OCI-LY1 (cell line): Measurements from ENCODE around the gene KCNMB2.

Source experiments
- H2AFZ ChIP-seq: fragments of 200-600 bp; sonication (generic), shearing (Covaris generic); 2 replicates; pipeline ENCODE4 v1.6.0; 2014; ENCODE audit warnings: antibody characterized with exemption, mild to moderate bottlenecking, low read length
- H3F3A ChIP-seq: fragments of 200-600 bp; sonication (generic), shearing (Covaris generic); 2 replicates; pipeline ENCODE4 v1.6.0; 2014; ENCODE audit warnings: mild to moderate bottlenecking, antibody characterized with exemption, low read length, moderate library complexity; ENCODE audit not compliant: insufficient read depth
- H3K27ac ChIP-seq: fragments of 200-600 bp; sonication (generic); 2 replicates; pipeline ENCODE4 v1.5.1; 2014; ENCODE audit warnings: low read length, mixed run types, mild to moderate bottlenecking, low read depth; ENCODE audit not compliant: poor library complexity, severe bottlenecking
- H3K27me3 ChIP-seq: fragments of 200-600 bp; sonication (generic); 2 replicates; pipeline ENCODE4 v1.6.0; 2014; ENCODE audit warnings: antibody characterized with exemption, mild to moderate bottlenecking, low read length, moderate library complexity; ENCODE audit not compliant: insufficient read depth
- H3K36me3 ChIP-seq: fragments of 200-600 bp; sonication (generic); 2 replicates; pipeline ENCODE4 v1.6.1; 2014; ENCODE audit warnings: mild to moderate bottlenecking, antibody characterized with exemption, low read length, moderate library complexity, mixed read lengths; ENCODE audit not compliant: insufficient read depth
- H3K4me1 ChIP-seq: fragments of 200-600 bp; sonication (generic); 2 replicates; pipeline ENCODE4 v1.5.1; 2014; ENCODE audit warnings: mild to moderate bottlenecking, low read length, moderate library complexity; ENCODE audit not compliant: insufficient read depth, severe bottlenecking
- H3K4me2 ChIP-seq: fragments of 200-600 bp; sonication (generic), shearing (Covaris generic); 2 replicates; pipeline ENCODE4 v1.6.1; 2014; ENCODE audit warnings: low read length
- H3K4me3 ChIP-seq: fragments of 200-600 bp; sonication (generic); 2 replicates; pipeline ENCODE4 v1.5.1; 2014; ENCODE audit warnings: low read length, low read depth, mild to moderate bottlenecking, mixed read lengths; ENCODE audit not compliant: poor library complexity, severe bottlenecking
- H3K79me2 ChIP-seq: fragments of 200-600 bp; shearing (Covaris generic); 2 replicates; pipeline ENCODE4 v1.6.1; 2016; ENCODE audit warnings: mixed run types, low read length, mixed read lengths; ENCODE audit not compliant: insufficient read depth
- H3K9ac ChIP-seq: fragments of 200-600 bp; sonication (generic), shearing (Covaris generic); 2 replicates; pipeline ENCODE4 v1.6.1; 2014; ENCODE audit warnings: mild to moderate bottlenecking, low read length, mixed read lengths
- H3K9me2 ChIP-seq: fragments of 200-600 bp; sonication (generic), shearing (Covaris generic); 2 replicates; pipeline ENCODE4 v1.6.1; 2014; ENCODE audit warnings: low read depth, mild to moderate bottlenecking, low read length, mixed read lengths
- H3K9me3 ChIP-seq: fragments of 200-600 bp; shearing (Covaris generic); 2 replicates; pipeline ENCODE4 v1.6.1; 2014; ENCODE audit warnings: low read length, mixed read lengths
- H4K20me1 ChIP-seq: fragments of 200-600 bp; sonication (generic), shearing (Covaris generic); 2 replicates; pipeline ENCODE4 v1.6.0; 2016; ENCODE audit warnings: mild to moderate bottlenecking, low read length; ENCODE audit not compliant: insufficient read depth
- CTCF ChIP-seq: fragments of 200-600 bp; sonication (generic), shearing (Covaris generic); IDR thresholded peaks from 2 replicates; pipeline ENCODE4 v1.5.1; 2017; ENCODE audit warnings: mild to moderate bottlenecking, antibody characterized with exemption, low read length, moderate library complexity, mixed read lengths
- EZH2 ChIP-seq: fragments of 200-600 bp; sonication (generic), shearing (Covaris generic); IDR thresholded peaks from 2 replicates; pipeline ENCODE4 v1.8.0; 2017; ENCODE audit warnings: borderline replicate concordance, mixed run types, mild to moderate bottlenecking, antibody characterized with exemption, low read length, moderate library complexity, mixed read lengths

The KCNMB2 gene

GRCh38 chr3:178665747-178666146 lies 129.5 kb downstream of the KCNMB2 start:
- Histone ChIP-seq H3K9me2 (no peaks in the 10 kb centered on the region), H3K4me2 (no peak overlapping the region), H3K9me3 (no peaks in the 10 kb centered on the region), H3K9ac (no peak overlapping the region), H4K20me1 (no peaks in the 10 kb centered on the region), H2AFZ (no peak overlapping the region), H3K4me3 (no peak overlapping the region), H3K27ac (no peak overlapping the region), H3K36me3 (no peaks in the 10 kb centered on the region), H3K27me3 (no peaks in the 10 kb centered on the region), H3F3A (no peaks in the 10 kb centered on the region), H3K79me2 (no peaks in the 10 kb centered on the region), H3K4me1 (no peaks in the 10 kb centered on the region)
- TF ChIP-seq EZH2, result no peak
- TF ChIP-seq CTCF, result no peak

- Histone ChIP-seq H3K36me3 (no peaks in the 10 kb centered on the region), H3K4me1 (no peaks in the 10 kb centered on the region), H4K20me1 (no peaks in the 10 kb centered on the region), H3K9me3 (no peaks in the 10 kb centered on the region), H3K27me3 (no peaks in the 10 kb centered on the region), H3F3A (no peaks in the 10 kb centered on the region), H3K9me2 (no peaks in the 10 kb centered on the region), H3K4me2 (no peak overlapping the region), H3K79me2 (no peaks in the 10 kb centered on the region), H3K27ac (no peak overlapping the region), H3K9ac (no peak overlapping the region), H3K4me3 (no peak overlapping the region), H2AFZ (no peak overlapping the region)
- TF ChIP-seq CTCF, result no peak
- no peak for TF ChIP-seq EZH2
These were observed 132.9 kb downstream of the KCNMB2 start for GRCh38 chr3:178669022-178669601.

- Histone ChIP-seq H3K4me1 (no peaks in the 10 kb centered on the region), H3K9me2 (no peaks in the 10 kb centered on the region), H2AFZ (no peak overlapping the region), H3F3A (no peaks in the 10 kb centered on the region), H3K9ac (no peak overlapping the region), H3K27me3 (no peaks in the 10 kb centered on the region), H3K27ac (no peak overlapping the region), H3K4me3 (no peak overlapping the region), H3K36me3 (no peaks in the 10 kb centered on the region), H3K79me2 (no peaks in the 10 kb centered on the region), H4K20me1 (no peaks in the 10 kb centered on the region), H3K4me2 (no peak overlapping the region), H3K9me3 (no peaks in the 10 kb centered on the region)
- no peak for TF ChIP-seq CTCF
- no peak for TF ChIP-seq EZH2
These were observed 133.5 kb downstream of the KCNMB2 start for GRCh38 chr3:178669758-178670157.
